Measurements from ENCODE around the gene NAP1L5.

GRCh38 chr4:88705223-88705622 lies 7.6 kb upstream of the NAP1L5 start:
- TF ChIP-seq CTCF (IDR thresholded peaks at IDR 0.05; ENCODE audit: insufficient read depth, low read depth, low read length) (no peak), EZH2 (IDR thresholded peaks at IDR 0.05; ENCODE audit: insufficient read depth, low read length) (no peak)

Data from astrocyte (in vitro differentiated cells and primary cell).